HuH-7 (cell line): ENCODE results near the gene G0S2.

Experiments
- DNase-seq: peaks from one replicate; pipeline ENCODE4 v3.0.0; 2011; ENCODE audit warnings: low spot score

Gene G0S2

GRCh38 chr1:209674957-209675564 lies at the start of gene G0S2:
TSS of gene G0S2 (plus strand) at chr1:209675412. CDS start at chr1:209675685, 273 bp downstream.
- peak; percentile 45 for DNase-seq

- no peak for DNase-seq
These were observed 49.4 kb upstream of the G0S2 start for GRCh38 chr1:209625791-209626285.

GRCh38 chr1:209626346-209627026 lies 48.7 kb upstream of the G0S2 start:
- DNase-seq, result no peak

- DNase-seq, result no peak
These were observed 48.0 kb upstream of the G0S2 start for GRCh38 chr1:209627027-209627731.

GRCh38 chr1:209627732-209628196 lies 47.4 kb upstream of the G0S2 start:
- peak; percentile 72 for DNase-seq

- no peak for DNase-seq
These were observed 46.5 kb upstream of the G0S2 start for GRCh38 chr1:209628618-209629299.

- no peak for DNase-seq
These were observed 45.4 kb upstream of the G0S2 start for GRCh38 chr1:209629621-209630382.

GRCh38 chr1:209630383-209631225 lies 44.6 kb upstream of the G0S2 start:
- no peak for DNase-seq

- DNase-seq, result no peak
These were observed 41.7 kb upstream of the G0S2 start for GRCh38 chr1:209633335-209633997.

GRCh38 chr1:209634005-209634737 lies 41.0 kb upstream of the G0S2 start:
- no peak for DNase-seq

GRCh38 chr1:209635850-209636249 lies 39.4 kb upstream of the G0S2 start:
- DNase-seq, result no peak

GRCh38 chr1:209641832-209642172 lies 33.4 kb upstream of the G0S2 start:
- DNase-seq, result no peak

GRCh38 chr1:209642816-209643215 lies 32.4 kb upstream of the G0S2 start:
- DNase-seq, result no peak

GRCh38 chr1:209643285-209644020 lies 31.8 kb upstream of the G0S2 start:
- no peak for DNase-seq

- no peak for DNase-seq
These were observed 29.4 kb upstream of the G0S2 start for GRCh38 chr1:209645574-209646452.

GRCh38 chr1:209646558-209646957 lies 28.7 kb upstream of the G0S2 start:
- DNase-seq, result no peak

GRCh38 chr1:209647156-209647555 lies 28.1 kb upstream of the G0S2 start:
- no peak for DNase-seq

GRCh38 chr1:209648346-209648745 lies 26.9 kb upstream of the G0S2 start:
- DNase-seq, result no peak
